ENCODE measurements around the gene PREX1.

GRCh38 chr20:48608756-48609155 lies 219.0 kb downstream of the PREX1 start:
- TF ChIP-seq CTCF (IDR thresholded peaks at IDR 0.05 in 8 of 11, conservative IDR thresholded peaks at IDR 0.05 in 3 of 11) (no peak), POLR2AphosphoS5 (IDR thresholded peaks at IDR 0.05) (no peak), POLR2A (IDR thresholded peaks at IDR 0.05) (no peak)

Data from spleen (tissue), 7 donors.